WERI-Rb-1 (cell line): ENCODE data around the gene HS3ST3A1.

Experiments used
- DNase-seq: peaks from one replicate; pipeline ENCODE4 v3.0.0-alpha.2; 2020
- H3K27ac ChIP-seq: fragments of 250-450 bp; sonication (Bioruptor Pico); 2 replicates; pipeline ENCODE4 v1.5.1; 2020; ENCODE audit warnings: mild to moderate bottlenecking, moderate library complexity
- H3K27me3 ChIP-seq: fragments of 250-450 bp; sonication (Bioruptor Pico); 2 replicates; pipeline ENCODE4 v1.5.1; 2021; ENCODE audit warnings: mild to moderate bottlenecking, low read depth, moderate library complexity; ENCODE audit not compliant: insufficient read depth, severe bottlenecking
- H3K36me3 ChIP-seq: fragments of 250-450 bp; sonication (Bioruptor Pico); 2 replicates; pipeline ENCODE4 v1.5.1; 2020; ENCODE audit warnings: mild to moderate bottlenecking, moderate library complexity
- H3K4me3 ChIP-seq: 2 replicates; pipeline ENCODE4 v1.5.1; 2011; ENCODE audit warnings: low read depth, mild to moderate bottlenecking, control low read depth, low read length
- H3K9me3 ChIP-seq: fragments of 250-450 bp; sonication (Bioruptor Pico); 2 replicates; pipeline ENCODE4 v1.5.1; 2021; ENCODE audit warnings: mild to moderate bottlenecking, moderate library complexity; ENCODE audit not compliant: severe bottlenecking
- CTCF ChIP-seq: IDR thresholded peaks from 2 replicates; pipeline ENCODE4 v1.5.1; 2011; ENCODE audit warnings: low read depth, mild to moderate bottlenecking, control low read depth, inconsistent platforms, low read length

The HS3ST3A1 gene

GRCh38 chr17:13534946-13535345 lies 66.8 kb downstream of the HS3ST3A1 start:
- H3K4me3 ChIP-seq = no peak overlapping the region
- no peak for DNase-seq
- H3K27me3 ChIP-seq = no peaks in the 10 kb centered on the region
- H3K36me3 ChIP-seq = no peaks in the 10 kb centered on the region
- H3K27ac ChIP-seq = no peak overlapping the region
- no peaks in the 10 kb centered on the region for H3K9me3 ChIP-seq
- TF ChIP-seq CTCF = no peak

GRCh38 chr17:13531721-13532120 lies 70.0 kb downstream of the HS3ST3A1 start:
- no peak for DNase-seq
- no peaks in the 10 kb centered on the region for H3K9me3 ChIP-seq
- H3K27ac ChIP-seq = no peak overlapping the region
- no peak overlapping the region for H3K4me3 ChIP-seq
- TF ChIP-seq CTCF = no peak
- H3K36me3 ChIP-seq = no peaks in the 10 kb centered on the region
- H3K27me3 ChIP-seq = no peaks in the 10 kb centered on the region

GRCh38 chr17:13525876-13526275 lies 75.9 kb downstream of the HS3ST3A1 start:
- H3K9me3 ChIP-seq = no peaks in the 10 kb centered on the region
- H3K4me3 ChIP-seq = no peak overlapping the region
- H3K27me3 ChIP-seq = no peaks in the 10 kb centered on the region
- no peak for TF ChIP-seq CTCF
- H3K27ac ChIP-seq = no peak overlapping the region
- H3K36me3 ChIP-seq = no peaks in the 10 kb centered on the region
- DNase-seq = peak; percentile 15

- no peak overlapping the region for H3K27ac ChIP-seq
- TF ChIP-seq CTCF = no peak
- H3K4me3 ChIP-seq = no peak overlapping the region
- no peaks in the 10 kb centered on the region for H3K27me3 ChIP-seq
- peaks cover 3% of the 10 kb centered on the region for H3K9me3 ChIP-seq
- no peak for DNase-seq
- no peaks in the 10 kb centered on the region for H3K36me3 ChIP-seq
These were observed 78.6 kb downstream of the HS3ST3A1 start for GRCh38 chr17:13523164-13523563.

- Histone ChIP-seq H3K9me3 (peaks cover 3% of the 10 kb centered on the region), H3K36me3 (no peaks in the 10 kb centered on the region), H3K27ac (no peak overlapping the region), H3K27me3 (no peaks in the 10 kb centered on the region), H3K4me3 (no peak overlapping the region)
- TF ChIP-seq CTCF = no peak
- no peak for DNase-seq
These were observed 79.0 kb downstream of the HS3ST3A1 start for GRCh38 chr17:13522749-13523148.

- Histone ChIP-seq H3K27ac (no peak overlapping the region), H3K9me3 (peaks cover 3% of the 10 kb centered on the region)
- no peak for TF ChIP-seq CTCF
These were observed 79.9 kb downstream of the HS3ST3A1 start for GRCh38 chr17:13521784-13522183.

More at GRCh38 chr17:13521784-13522183, 79.9 kb downstream of the HS3ST3A1 start:
- H3K4me3 ChIP-seq = no peak overlapping the region
- no peaks in the 10 kb centered on the region for H3K36me3 ChIP-seq
- H3K27me3 ChIP-seq = no peaks in the 10 kb centered on the region
- DNase-seq = no peak
